Sigmoid colon (tissue), 4 donors: Measurements from ENCODE around the gene RNF126.
"Not testable (repeated sequence)": the region's sequence is repeated elsewhere in the genome, so short reads cannot be mapped to it uniquely, and the experiment has no call there.

ENCODE experiments used
- EP300 ChIP-seq, 4 donors: sonication (generic); formaldehyde crosslinking; IDR thresholded peaks; one replicate each; pipeline ENCODE4 v1.6.1; 2017; ENCODE audit warnings: antibody characterized with exemption in 4 of 4
- POLR2A ChIP-seq, 2 donors: fragments of 450-650 bp; IDR thresholded peaks; one replicate each; pipeline ENCODE4 v1.6.1; 2016; ENCODE audit warnings: antibody characterized with exemption in 2 of 2, mild to moderate bottlenecking in 2 of 2, moderate library complexity in 2 of 2
- TF ChIP-seq, protein P1 (sequence below), 4 experiments: fragments of 450-650 bp in 3 of 4; fragments of 200-600 bp in 1 of 4; IDR thresholded peaks; one replicate each; pipeline ENCODE4 v1.5.1; 2016 to 2019; ENCODE audit warnings: antibody characterized with exemption in 4 of 4, mild to moderate bottlenecking in 3 of 4, moderate library complexity in 2 of 4

- TF ChIP-seq, protein P1, sequence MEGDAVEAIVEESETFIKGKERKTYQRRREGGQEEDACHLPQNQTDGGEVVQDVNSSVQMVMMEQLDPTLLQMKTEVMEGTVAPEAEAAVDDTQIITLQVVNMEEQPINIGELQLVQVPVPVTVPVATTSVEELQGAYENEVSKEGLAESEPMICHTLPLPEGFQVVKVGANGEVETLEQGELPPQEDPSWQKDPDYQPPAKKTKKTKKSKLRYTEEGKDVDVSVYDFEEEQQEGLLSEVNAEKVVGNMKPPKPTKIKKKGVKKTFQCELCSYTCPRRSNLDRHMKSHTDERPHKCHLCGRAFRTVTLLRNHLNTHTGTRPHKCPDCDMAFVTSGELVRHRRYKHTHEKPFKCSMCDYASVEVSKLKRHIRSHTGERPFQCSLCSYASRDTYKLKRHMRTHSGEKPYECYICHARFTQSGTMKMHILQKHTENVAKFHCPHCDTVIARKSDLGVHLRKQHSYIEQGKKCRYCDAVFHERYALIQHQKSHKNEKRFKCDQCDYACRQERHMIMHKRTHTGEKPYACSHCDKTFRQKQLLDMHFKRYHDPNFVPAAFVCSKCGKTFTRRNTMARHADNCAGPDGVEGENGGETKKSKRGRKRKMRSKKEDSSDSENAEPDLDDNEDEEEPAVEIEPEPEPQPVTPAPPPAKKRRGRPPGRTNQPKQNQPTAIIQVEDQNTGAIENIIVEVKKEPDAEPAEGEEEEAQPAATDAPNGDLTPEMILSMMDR (IDR thresholded peaks at IDR 0.05), result not testable (repeated sequence)
- TF ChIP-seq POLR2A, EP300 (IDR thresholded peaks at IDR 0.05): not testable (repeated sequence)
Measured at GRCh38 chr19:605061-605971, 57.7 kb downstream of the RNF126 start.
